NOMO-1 treated with DMSO at 0.1 percent for 48 hours (cell line): ENCODE data around the gene MYO1B.

Experiments used
- DNase-seq: peaks from one replicate; lab custom pipeline; 2025; ENCODE audit not compliant: unreplicated experiment; lab: John Stamatoyannopoulos, UW

MYO1B gene

DNA sequence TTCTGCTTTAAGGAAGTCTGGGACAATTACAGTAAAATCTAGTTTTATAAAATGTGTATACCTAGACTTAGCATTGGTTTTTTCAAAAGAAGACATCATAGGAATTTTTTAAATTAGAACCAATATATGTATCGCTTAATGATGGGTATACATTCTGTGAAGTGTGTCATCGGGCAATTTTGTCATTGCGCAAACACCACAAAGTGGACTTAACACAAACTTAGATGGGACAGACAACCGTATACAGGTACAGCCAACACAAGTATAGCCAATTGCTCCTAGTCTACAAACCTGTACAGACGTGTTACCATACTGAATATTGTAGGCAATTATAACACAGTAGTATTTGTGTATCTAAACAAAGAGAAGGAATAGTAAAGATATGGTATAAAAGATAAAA, 12.7 kb downstream of the MYO1B start:
- no peak for DNase-seq

DNA sequence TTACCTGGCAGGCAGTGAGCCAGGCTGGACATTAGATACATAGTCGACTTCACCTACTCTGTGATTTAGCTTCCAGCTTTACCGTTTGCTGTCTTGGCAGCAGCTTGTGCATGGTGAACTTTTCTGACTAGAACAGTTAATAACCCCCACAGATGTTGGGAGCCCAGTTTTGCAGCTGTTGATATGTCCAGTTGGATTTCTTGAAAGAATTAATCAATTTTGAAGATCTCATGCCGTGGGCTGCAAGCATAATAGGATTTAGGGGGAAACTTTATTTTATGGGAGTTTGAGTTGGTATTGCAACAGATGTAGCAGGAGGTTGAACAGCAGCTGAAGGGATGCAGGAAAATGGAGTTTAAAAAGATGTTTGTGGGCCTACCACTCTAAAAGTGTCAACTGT, 13.8 kb downstream of the MYO1B start:
- no peak for DNase-seq

DNA sequence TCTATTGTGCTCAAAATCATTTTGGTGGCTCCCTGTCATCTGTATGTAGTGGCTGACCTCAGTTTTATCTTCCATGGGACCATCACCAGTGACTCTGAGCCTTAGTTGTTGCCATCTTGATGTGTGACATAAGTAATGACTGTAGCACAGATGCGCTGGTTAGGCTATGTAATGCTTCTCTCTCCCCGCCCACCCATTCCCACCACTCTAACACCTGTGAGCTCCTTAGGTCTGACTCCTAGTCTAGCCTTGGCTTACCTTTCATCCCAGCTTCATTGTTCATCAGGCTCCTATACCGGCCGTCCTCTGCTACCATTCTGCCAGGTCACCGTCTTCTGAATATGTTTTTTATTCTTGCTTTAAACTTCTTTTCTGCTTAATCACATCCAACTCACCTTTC, 17.2 kb downstream of the MYO1B start:
- no peak for DNase-seq

DNA sequence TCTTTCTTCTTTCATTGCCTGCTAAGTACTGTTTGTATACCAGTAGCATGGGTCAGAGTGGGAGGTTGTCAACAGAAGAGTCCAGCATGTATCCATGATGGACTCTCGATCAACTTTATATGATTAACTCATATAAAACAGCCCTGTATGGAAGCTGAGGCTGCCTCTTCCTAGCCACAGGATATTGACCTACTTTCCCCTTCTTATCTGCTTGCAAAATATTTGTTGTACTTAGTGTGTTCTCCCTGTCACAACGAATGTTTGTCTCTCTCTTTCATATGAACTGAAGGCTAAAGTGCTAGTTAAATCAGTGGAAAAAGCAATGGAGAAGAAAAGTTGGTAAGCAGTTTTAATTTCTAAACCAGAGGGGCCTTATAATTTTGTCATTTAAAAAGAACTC, 17.8 kb downstream of the MYO1B start:
- DNase-seq: no peak

DNA sequence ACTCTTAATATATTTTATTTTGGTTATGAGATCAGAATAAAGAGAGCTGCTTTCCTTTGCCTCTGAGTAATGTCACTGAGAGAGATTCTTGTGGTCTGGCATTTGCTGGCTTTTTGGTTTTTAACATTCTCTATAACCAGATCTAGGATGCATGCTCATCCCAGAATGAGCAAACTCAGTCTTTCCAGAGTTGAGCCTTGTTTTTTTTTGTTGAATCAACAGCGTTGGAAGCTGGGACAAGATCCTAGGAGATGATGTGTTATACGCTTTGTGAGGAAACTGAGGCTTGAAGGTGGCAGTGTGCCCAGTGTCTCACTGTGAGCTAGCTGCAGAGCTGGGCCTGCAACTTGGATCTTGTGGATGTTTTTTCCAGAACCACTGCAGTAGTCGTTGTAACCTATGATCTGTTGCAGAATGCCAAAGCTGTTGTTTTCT, 19.5 kb downstream of the MYO1B start:
- no peak for DNase-seq

DNA sequence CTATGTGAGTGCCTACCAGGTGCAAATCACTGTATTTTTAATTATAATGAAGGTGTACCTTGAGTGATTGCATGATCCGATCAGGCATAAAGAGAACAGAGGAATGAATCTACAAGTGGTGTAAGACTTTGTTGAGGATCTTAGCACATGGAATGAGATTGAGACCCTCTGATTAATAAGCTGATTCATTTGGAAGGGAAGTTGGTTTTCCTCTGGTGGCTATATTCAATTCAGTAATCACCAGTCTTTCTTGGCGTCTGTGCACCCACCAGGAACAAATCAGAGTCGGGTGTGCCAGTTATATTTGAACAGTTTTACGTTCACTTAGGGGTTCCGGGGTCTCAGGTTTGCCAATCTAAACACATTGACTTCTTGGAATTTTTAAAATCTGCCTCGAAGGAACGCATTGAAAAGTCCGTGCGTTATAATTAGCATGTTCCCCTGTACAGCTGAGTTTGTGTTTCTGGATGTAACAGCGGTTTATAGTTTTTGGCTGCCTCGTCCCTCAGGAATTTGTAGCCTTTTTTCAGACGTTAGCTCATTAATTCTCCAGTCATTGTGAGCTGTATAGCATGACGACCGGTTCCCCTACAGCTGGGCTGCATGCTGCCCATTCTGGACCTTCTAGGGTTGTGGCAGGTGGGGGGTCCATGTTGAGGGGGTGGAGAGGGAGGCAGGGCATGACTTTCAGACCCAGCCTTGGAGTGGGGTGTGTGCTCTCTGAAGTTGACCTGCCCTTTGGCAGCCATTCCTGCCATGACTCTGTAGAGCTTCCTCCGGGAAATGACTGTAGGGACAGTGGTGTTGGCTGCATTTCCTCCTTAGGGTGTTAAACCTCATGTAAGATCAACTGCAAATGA, 20.3 kb downstream of the MYO1B start:
- no peak for DNase-seq

DNA sequence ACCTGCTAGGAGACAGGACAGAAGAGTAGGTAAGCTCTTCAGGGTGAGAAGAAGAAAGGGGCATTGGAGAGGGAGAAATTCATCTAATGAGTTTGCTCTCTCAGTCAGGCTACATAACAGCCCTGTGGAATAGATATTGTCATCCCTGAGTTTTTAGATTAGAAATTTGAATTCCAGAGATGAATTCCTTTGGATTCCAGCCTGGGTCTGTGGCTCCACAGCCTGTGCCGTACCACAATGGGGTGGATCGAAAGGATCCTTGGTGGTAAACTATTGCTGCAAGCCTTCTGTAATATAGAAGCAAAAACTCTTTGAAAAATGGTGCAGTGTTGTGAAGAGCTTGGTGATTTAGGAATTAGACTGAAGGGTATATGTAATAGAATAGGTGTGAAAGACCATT, 21.0 kb downstream of the MYO1B start:
- DNase-seq: no peak

DNA sequence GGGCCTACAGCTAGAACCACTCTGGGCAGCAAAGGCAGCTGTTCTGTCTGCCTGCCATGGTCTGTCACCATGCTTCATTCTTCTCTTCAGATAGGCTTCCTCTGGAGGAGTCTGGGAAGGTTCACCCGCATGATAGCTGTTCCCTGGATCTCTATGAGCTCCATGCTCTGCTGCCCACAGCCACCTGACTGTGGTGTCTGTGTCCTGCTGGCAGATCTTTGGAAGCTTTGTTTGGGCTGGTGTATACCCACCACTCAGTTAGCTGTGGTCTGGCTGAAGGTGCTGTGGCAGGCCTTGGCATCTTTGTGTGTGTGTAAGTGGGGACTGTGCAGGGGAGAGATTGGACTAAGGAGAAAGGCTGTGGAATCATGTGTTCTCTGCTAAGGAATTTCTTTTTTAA, 23.4 kb downstream of the MYO1B start:
- DNase-seq: no peak

DNA sequence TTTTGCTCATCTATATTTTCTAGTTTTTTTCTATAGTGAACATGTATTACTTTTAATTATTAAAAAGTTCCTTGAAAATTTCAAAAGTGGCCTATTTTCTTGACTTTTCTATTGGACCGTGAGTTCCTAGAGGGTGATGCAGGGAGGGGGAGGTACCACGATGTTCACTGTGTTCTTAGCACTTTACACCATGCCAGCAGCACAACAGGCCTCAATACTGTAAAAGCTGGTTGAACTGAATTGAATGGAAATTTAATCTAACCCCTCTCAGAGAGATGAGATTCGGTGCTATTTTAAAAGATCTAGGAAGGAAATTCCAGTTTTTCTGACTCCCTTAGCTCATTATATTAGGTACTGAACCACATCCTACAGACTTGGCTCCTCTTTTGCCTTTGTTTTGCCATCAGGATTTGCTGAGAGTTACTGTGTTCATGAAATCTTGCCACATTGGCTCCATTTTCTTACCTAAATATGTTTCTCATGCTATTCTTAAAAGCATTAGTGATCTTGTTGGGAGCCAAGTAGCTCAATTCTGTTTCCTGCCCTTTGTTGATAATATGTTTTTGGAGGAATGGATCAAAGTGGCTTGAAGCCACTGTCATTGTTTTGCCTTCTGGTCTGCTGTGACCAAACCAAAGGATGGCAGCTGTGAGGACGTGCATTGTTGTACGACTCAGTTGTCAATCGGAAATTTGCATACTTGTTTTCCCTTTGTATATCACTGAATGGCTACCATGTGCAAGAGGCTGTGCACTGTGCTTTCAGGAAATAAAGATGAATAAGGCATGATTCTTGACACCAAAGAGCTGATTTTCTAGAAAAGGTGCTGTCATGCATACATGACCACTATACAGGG, 25.3 kb downstream of the MYO1B start:
- no peak for DNase-seq

DNA sequence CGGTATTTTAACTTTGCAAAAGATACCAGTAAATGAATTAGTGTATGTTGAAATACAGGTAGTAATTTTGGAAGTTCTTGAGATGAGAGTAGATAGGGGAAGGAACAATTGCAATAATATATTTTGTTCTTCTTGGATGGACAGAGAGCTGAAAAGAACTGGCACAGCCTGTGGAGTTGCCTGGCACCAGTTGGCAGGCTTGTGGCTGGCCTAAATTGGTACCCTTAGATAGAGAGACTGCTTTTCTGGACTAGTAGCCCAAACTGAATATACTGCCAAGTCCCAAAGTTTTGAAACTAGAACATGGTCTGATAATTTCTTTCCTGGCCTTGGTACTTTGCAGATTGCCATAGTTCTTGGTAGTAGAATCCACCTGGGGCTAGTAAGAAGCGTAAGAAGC, 26.9 kb downstream of the MYO1B start:
- DNase-seq: peak; percentile 12

DNA sequence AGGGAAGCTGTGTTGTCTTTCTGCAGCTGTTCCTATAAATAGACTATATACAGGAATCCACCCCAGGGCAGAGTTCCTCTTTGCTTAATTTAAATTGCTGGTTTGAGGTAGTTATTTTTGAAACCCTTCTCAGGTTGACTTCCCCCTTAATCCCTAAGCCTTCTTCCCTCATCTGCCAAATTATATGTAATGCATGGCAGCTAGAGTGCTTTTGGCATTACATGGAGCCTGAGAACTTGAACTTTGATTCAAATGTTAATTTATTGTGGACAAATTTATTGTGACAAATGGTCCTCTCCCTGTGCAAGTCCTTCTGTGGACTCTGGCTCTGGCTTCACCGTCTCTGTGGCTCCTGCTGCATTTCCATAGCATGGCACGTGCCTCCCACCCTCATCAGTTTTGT, 29.2 kb downstream of the MYO1B start:
- DNase-seq: peak; percentile 78

DNA sequence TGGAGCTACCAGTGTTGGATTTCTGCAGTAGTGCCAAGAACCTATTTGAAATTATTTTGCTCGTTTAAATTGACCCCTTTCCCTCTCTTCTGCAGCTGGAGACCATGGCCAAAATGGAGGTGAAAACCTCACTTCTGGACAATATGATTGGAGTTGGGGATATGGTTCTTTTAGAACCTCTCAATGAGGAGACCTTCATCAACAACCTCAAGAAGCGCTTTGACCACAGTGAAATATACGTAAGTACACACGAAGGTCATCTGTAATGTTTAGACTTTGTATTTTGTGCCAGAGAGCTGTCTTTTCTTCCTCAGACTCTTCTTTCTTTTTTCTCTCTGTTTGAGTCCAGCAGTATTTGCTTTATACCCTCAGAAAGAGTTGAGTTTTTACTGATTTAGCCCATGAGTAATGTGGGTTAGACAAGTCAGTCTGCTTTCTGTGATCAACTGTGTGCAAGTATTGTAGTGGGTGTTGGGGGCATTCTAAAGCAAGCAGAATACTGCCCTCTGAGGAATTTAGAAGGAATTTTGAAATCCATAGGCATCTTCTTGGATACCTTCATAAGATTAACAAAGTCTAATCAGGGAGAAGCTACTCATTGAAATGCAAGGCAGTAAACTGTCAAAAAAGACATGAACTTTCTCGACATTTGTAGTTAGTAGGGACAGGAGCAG, 31.7 kb downstream of the MYO1B start:
- DNase-seq: no peak

DNA sequence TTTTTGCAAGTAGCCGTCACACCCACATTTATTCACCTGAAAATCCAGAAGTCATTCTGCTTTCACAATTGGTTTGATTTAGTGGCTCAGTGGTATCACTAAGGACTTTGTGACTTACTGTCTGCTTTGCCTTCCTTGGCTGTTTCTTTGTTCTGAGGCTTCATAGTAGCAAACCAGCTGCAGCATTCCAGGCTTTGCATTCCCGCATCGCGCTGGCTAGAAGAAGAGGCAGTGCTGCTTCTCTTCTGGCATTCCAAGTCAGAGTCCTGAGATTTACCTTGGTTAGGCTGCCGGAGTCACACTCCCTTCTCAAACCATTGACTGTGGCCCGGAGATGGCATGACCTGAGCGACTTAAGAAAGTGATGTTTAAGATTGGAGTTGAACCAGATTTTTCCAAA, 35.1 kb downstream of the MYO1B start:
- DNase-seq: no peak

DNA sequence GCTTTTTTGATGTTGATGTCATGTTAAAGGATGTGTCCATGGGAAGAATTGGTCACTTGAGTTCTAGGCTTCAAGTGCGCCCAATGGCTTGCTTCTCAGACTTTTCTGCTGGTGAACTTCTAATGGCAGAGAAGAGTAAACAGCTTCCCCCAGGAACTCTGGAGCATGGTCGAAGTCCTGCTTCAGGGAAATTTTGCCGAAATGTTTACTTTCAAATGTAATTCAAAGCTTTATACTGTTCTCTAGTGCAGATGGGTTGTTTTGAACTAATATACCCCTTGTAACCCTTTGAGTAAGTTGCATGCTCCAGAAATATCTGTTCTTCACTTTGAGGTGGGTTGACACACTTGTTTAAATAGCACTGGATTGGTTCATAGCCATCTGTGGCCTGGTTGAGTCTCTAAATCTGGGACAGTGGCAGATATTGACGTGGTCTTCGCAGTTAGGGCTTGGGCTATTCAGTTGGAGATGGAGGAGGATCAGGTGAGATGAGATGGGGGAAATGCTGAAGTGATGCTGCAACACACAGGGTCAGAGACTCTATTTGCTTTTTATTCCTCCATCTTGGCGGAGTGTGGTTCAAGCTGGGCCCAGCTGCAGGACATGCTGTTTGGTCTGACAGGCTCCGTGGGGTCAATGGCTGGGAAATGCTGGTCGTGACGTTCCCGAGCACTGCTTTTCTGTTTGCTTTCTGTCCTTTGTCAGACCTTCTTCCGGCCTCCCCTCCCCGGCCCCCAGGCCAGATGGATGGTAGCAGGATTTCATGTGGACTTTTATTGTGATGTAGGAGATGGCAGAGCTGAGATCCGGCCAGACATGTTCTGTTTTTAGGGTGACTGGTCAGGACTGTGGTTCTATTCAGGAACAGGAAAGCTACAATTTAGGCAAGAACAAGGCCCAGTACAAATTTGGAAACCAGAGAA, 35.9 kb downstream of the MYO1B start:
- DNase-seq: no peak

DNA sequence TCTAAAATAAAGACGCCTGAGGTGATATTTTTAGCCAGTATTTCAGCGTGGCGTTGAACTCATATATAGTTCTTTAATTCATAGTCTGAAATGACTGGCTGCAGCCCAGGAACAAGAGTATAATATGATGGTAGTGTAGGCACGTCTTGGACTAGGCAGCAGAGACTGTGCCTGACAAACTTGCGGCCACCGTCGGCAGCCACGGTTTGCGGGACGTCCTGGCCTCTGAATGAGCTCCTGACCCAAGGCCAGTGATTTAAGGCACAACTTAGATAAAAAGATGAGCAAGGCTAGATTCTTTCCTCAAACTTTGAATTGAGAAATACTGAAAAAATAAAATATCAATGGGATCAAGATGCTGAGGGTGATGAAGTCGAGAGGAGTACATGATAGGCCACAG, 40.0 kb downstream of the MYO1B start:
- DNase-seq: no peak

DNA sequence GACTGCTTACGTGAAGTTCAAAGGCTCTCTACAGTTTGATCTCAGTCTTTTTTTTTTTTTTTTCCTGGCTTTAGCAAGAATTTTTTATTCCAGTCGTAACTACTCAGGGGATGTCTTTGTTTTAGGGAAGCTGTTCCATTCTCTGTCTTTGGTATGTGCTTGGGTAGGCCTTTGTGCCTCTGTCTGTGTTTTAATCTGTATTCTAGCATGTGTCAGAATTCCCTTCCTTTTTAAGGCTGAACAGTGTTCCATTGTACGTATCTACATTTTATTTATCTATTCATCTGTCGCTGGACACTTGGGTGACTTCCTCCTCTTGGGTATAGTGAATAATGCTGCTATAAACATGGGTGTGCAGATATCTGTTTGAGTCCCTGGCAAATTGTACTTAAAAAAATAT, 42.6 kb downstream of the MYO1B start:
- DNase-seq: no peak

DNA sequence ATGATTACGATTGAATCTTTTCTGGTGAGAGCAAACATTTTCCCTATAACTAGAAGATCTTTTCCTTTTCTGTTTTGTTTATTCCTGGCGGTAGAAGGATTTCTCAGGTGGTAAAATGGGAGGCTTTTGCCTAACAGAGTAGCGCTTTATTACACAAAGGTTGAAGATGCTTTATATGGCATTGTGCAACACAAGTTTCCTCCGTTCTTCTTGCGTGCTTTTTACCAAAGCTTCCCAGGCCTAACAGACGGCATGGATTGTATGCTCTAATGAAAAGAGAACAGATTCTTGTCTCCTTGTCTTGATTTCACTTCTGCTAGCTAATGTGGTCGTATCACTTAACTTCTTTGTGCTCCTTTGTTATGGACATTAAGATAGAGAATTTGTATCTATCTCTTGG, 43.8 kb downstream of the MYO1B start:
- DNase-seq: peak; percentile 5

DNA sequence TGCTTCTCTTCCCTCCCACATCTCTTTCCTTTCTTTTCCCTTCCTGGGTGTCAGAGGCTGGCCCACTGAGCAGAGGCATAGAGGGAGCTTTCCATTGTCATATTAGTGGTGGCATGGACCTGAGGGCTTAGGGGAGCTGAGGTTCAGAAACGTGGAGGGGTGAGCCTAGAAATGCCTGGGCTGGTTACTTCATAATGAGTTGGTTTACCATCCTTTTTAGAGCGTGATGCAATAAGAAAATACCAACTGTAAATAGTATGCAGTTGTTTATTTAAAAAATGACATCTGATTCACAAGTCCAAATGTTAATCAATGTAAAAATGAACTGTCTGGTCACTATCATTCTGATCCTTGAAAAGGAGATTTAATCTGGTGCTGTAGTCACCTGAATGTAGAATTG, 46.3 kb downstream of the MYO1B start:
- no peak for DNase-seq

DNA sequence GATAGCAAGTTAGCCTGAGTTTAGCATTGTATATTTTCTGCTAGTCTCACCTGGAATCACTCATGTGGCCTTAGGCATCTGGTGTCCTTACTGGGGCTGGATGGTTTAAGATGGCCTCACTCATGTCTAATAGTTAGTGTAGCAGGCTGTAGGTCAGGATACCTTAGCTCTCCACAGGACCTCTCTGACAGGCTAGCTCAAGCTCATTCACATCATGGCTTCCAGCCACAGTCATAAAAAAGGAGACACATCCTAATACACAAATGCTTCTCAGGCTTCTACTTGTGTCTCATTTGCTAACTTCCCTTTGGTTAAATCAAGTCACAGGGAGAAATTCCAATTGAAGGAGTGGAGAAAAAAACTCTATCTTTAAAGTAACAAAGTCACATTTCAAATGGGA, 47.7 kb downstream of the MYO1B start:
- no peak for DNase-seq

DNA sequence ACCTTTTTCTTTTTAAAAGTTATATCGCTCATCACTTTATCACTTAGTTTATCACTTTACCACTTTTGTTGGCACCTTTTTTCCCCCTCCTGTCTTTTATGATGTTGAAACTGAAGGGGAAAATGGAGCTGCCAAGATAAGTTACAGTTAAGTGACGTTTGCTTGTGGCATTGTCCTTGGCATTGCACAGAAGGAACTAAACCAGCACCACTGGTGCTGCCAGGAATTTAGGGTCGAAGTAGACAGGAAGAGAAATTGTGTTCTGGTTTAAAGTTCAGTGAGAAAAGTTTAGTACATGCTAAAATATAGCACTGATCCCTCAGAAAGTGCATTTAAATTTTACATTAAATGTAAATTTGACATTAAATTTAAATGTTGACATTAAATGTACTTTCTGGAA, 49.9 kb downstream of the MYO1B start:
- DNase-seq: no peak
